ENCODE data around the gene TSTD1.
"Not testable (repeated sequence)": the region's sequence is repeated elsewhere in the genome, so short reads cannot be mapped to it uniquely, and the experiment has no call there.

The TSTD1 gene

DNA sequence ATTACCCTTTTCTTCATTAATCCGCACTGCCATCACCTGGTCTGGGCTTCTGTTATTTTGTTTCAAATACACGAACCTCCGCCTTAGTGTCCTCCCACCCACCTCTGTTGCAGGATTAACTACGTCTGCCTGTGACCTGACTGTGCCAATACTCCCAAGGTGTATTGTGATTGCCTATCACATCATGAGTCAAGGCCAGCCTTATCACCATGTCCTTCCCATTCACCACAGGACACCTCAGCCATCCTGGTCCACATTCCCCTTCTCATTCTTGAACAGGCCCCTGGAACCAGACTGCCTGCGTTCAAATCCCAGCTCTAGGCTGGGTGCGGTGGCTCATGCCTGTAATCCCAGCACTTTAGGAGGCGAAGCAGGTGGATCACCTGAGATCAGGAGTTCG is 32.2 kb downstream of the TSTD1 start:
- no peak for FAIRE-seq

DNA sequence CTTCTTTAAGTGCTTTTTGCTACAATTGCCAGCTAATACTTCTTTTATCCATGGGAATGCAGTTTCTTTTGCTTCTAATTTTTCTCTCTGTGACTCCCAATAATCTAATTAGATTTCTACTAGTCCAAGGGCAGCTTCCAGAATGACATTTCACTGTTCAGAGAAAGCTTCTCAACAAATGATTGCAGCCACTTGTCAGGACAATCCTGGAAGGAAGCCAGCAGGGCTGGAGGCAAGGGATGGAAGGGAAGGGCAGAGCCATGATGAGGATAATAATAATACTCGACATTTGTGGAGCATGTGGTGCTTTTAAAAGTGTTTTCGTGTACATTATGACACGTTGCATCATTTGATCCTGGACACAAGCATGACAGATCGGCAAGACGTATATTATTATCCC is 37.2 kb downstream of the TSTD1 start:
- no peak for FAIRE-seq

DNA sequence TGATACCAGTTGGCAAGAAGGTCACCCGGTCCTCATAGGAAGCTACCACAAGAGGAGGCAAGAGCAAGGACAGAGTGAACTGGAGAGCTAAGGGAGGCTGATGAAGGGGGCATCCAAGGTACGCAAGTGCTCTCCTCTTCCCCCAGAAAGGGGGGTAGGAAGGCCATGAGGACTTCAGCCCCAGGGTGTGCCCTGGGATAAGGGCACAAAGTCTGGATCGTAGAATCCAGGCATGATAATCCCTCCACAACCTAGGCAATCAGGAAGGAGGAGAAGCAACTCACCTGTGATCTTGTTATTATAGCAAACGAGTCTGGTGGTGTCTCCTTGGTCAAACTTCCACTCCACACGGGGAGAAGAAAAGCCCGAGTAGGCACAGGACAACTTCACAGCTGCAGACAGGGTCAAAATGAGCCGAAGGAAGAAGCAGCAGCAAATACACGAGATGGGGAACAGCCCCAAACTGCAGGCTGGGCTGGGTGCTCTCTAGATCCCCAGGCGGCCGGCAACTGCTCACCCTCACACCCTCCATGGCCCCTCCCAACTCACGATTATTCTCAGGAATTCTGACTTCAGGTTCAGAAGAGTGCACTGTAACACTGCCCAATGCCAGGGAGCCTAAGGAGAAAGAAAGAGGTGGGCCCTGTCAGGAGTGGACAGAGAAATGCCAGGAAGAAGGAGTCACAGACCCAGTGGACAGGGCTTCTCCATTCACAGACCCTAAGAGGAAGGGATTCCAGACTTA is 37.9 kb downstream of the TSTD1 start:
- no peak for FAIRE-seq

DNA sequence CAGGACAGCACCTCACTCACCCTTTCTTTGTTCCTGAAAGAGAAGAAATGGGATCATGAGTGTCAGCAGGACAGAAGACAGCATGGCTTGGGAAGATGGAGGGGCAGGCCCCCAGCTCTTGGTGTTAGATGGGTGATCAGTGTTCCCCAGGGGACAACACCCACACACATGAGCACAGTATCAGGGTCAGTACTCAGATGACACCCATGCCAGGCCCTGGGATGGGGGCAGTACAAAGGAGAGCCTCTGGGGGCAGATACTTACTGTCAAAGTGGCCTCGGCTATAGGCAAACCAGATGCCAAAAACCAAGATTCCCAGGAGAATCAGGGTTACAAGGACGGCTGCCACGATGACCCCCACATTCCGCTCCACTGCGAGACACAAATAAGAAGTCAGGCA is 39.4 kb downstream of the TSTD1 start:
- no peak for FAIRE-seq

DNA sequence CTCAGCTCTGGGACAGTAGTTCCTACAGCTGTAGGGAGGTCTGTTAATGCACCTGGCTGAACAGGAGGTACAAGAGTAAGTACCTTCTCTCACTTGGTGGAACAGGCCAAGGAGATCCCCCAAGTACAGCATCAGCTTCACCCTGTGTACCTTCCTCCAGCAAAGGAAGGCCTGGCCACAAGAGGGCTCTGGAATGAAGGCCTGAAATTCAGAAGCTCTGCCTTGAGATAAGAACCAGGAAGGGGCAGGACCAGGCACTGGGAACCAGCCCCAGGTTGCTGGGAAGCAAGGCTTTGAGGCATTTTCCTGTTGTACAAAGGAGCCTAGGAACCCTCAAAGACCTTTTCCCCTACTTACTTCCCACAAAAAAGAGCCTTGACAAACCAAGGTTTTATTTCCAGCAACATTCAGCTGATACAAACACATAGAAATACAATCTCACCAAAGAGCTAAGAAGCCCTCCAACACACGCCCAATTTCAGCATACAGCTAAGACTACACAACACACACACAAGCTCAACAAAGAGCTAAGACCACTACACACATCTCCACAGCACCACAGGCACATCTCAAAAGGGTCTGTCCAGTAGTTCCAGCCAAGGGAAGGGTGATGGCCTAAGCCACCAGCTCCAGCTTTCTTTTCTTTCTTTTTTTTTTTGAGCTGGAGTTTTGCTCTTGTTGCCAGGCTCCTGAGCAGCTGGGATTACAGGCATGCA is 41.3 kb downstream of the TSTD1 start:
- FAIRE-seq = no peak

DNA sequence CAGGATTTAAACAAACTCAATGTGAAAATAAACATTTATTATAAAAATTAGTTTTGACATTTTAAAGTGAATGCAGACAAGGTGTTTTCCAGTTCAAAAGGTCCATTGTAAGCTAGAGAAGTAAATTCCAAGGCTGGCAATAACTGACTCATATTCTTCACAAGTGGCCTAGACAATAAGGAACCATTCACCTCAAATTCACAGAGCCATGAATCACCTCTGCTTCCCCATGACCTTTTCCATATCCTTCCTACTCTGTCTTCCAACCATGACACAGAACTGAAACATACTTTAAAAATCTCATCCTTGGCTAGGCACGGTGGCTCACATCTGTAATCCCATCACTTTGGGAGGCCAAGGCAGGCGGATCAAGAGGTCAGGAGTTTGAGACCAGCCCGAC is 42.6 kb downstream of the TSTD1 start:
- no peak for FAIRE-seq

DNA sequence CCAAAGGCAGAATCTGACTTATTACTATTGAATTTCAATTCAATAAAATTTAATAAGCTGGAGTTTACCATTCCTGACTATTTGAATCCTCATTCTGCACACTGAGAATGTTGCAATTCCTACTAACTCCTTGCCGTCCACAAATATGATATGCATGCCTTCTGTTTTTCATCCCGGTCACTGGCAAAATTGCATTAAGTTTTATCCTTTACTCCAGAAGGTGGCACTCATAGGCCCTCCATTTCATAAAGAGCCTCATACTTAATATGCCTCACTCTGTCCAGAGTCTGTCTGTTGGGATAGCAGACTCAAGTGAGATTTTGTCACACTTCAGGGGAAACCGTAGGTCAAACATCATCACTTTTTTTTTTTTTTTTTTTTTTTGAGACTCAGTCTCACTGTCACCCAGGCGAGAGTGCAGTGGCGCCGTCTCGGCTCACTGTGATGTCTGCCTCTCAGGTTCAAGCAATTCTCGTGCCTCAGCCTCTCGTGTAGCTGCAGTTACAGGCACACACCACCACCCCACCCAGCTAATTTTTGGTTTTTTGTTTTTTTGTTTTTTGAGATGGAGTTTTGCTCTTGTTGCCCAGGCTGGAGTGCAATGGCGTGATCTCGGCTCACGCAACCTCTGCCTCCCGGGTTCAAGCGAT is 45.1 kb downstream of the TSTD1 start:
- no peak for FAIRE-seq

DNA sequence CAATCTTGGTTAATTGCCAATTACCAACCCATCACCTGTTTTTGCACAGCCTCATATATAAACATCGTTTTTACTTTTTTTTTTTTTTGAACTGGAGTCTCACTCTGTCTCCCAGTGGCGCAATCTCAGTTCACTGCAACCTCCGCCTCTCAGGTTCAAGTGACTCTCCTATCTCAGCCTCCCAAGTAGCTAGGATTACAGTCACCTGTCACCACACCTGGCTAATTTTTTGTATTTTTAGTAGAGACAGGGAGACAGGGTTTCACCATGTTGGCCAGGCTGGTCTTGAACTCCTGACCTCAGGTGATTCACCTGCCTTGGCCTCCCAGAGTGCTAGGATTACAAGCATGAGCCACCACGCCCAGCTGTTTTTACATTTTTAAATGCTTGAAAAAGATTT is 46.7 kb downstream of the TSTD1 start:
- FAIRE-seq = not testable (repeated sequence)
